H9 (cell line): Measurements from ENCODE around the gene CCR2. TPM values are rescaled to one million over a fixed set of nuclear protein-coding genes. Genes with fewer than 3 reads are reported as not detected.
A peak's percentile ranks its signal among the peaks of the same experiment; 100 is the strongest.

Experiments
- DNase-seq: peaks from one replicate; pipeline ENCODE4 v3.0.0-alpha.2; 2017
- H2AFZ ChIP-seq: one replicate; pipeline ENCODE4 v1.6.1; 2013; ENCODE audit warnings: mild to moderate bottlenecking, low read length, control low read depth, moderate library complexity
- H2AK5ac ChIP-seq: 2 replicates; pipeline ENCODE4 v1.6.1; 2013; ENCODE audit warnings: low read length, control low read depth, mixed read lengths; ENCODE audit not compliant: insufficient read length
- H2BK120ac ChIP-seq: one replicate; pipeline ENCODE4 v1.6.1; 2013; ENCODE audit warnings: low read depth, mild to moderate bottlenecking, low read length, control low read depth, inconsistent platforms; ENCODE audit not compliant: poor library complexity, severe bottlenecking
- H2BK12ac ChIP-seq: 2 replicates; pipeline ENCODE4 v1.6.1; 2013; ENCODE audit warnings: low read length, control low read depth, mixed read lengths, low read depth; ENCODE audit not compliant: insufficient read length
- H2BK15ac ChIP-seq: 2 replicates; pipeline ENCODE4 v1.6.1; 2013; ENCODE audit warnings: low read depth, low read length, control low read depth
- H2BK20ac ChIP-seq: one replicate; pipeline ENCODE4 v1.6.1; 2013; ENCODE audit warnings: low read depth, mild to moderate bottlenecking, low read length, control low read depth, inconsistent platforms; ENCODE audit not compliant: poor library complexity, severe bottlenecking
- H2BK5ac ChIP-seq: 2 replicates; pipeline ENCODE4 v1.6.1; 2013; ENCODE audit warnings: low read length, control low read depth, mixed read lengths; ENCODE audit not compliant: insufficient read length
- H3K14ac ChIP-seq: 2 replicates; pipeline ENCODE4 v1.6.1; 2013; ENCODE audit warnings: low read length, control low read depth; ENCODE audit not compliant: insufficient read depth
- H3K18ac ChIP-seq: 2 replicates; pipeline ENCODE4 v1.6.1; 2013; ENCODE audit warnings: low read depth, mild to moderate bottlenecking, mixed read lengths, low read length, control low read depth; ENCODE audit not compliant: insufficient read length
- H3K23ac ChIP-seq: 2 replicates; pipeline ENCODE4 v1.6.1; 2013; ENCODE audit warnings: low read length, control low read depth, mixed read lengths, low read depth; ENCODE audit not compliant: insufficient read length
- H3K23me2 ChIP-seq: 2 replicates; pipeline ENCODE4 v1.6.1; 2013; ENCODE audit warnings: low read depth, mild to moderate bottlenecking, mixed read lengths, low read length, control low read depth; ENCODE audit not compliant: insufficient read length, poor library complexity, severe bottlenecking
- H3K27ac ChIP-seq: 2 replicates; pipeline ENCODE4 v1.5.1; 2013; ENCODE audit warnings: low read length, control low read depth, mixed read lengths, low read depth; ENCODE audit not compliant: insufficient read length
- H3K27me3 ChIP-seq: 2 replicates; pipeline ENCODE4 v1.6.1; 2013; ENCODE audit warnings: low read length, control low read depth, inconsistent platforms; ENCODE audit not compliant: insufficient read depth
- H3K4ac ChIP-seq: 2 replicates; pipeline ENCODE4 v1.6.1; 2013; ENCODE audit warnings: low read depth, mild to moderate bottlenecking, control low read depth, inconsistent platforms, low read length, moderate library complexity
- H3K4me1 ChIP-seq: 2 replicates; pipeline ENCODE4 v1.6.1; 2013; ENCODE audit warnings: low read length, control low read depth, inconsistent platforms; ENCODE audit not compliant: insufficient read depth
- H3K4me2 ChIP-seq: 2 replicates; pipeline ENCODE4 v1.6.1; 2013; ENCODE audit warnings: low read length, control low read depth, mixed read lengths; ENCODE audit not compliant: insufficient read length, insufficient read depth
- H3K56ac ChIP-seq: 2 replicates; pipeline ENCODE4 v1.6.1; 2013; ENCODE audit warnings: low read depth, mild to moderate bottlenecking, mixed read lengths, low read length, control low read depth; ENCODE audit not compliant: insufficient read length
- H3K79me1 ChIP-seq: 2 replicates; pipeline ENCODE4 v1.6.1; 2013; ENCODE audit warnings: low read depth, mild to moderate bottlenecking, moderate library complexity, low read length, control low read depth, inconsistent platforms; ENCODE audit not compliant: insufficient read depth, poor library complexity, severe bottlenecking
- H3K79me2 ChIP-seq: 2 replicates; pipeline ENCODE4 v1.6.1; 2013; ENCODE audit warnings: low read length, control low read depth, inconsistent platforms; ENCODE audit not compliant: insufficient read depth
- H3K9ac ChIP-seq: 2 replicates; pipeline ENCODE4 v1.6.1; 2013; ENCODE audit warnings: low read length, control low read depth, mixed read lengths; ENCODE audit not compliant: insufficient read length; ENCODE audit errors: extremely low read depth
- H3K9me3 ChIP-seq: one replicate; pipeline ENCODE4 v1.6.1; 2013; ENCODE audit warnings: low read depth, low read length, inconsistent platforms; ENCODE audit not compliant: control insufficient read depth
- H3T11ph ChIP-seq: one replicate; pipeline ENCODE4 v1.6.1; 2013; ENCODE audit warnings: mild to moderate bottlenecking, low read length, control low read depth, inconsistent platforms
- H4K20me1 ChIP-seq: one replicate; pipeline ENCODE4 v1.6.1; 2013; ENCODE audit not compliant: control insufficient read depth, insufficient read length, insufficient read depth
- H4K5ac ChIP-seq: 2 replicates; pipeline ENCODE4 v1.6.1; 2013; ENCODE audit warnings: low read depth, mild to moderate bottlenecking, mixed read lengths, low read length, control low read depth; ENCODE audit not compliant: insufficient read length
- H4K8ac ChIP-seq: replicated peaks from 2 replicates; pipeline ENCODE4 v1.6.1; 2013; ENCODE audit warnings: low read length, control low read depth, mixed read lengths, low read depth; ENCODE audit not compliant: insufficient read length
- H4K91ac ChIP-seq: 2 replicates; pipeline ENCODE4 v1.6.1; 2013; ENCODE audit warnings: low read depth, mild to moderate bottlenecking, moderate library complexity, mixed read lengths, low read length, control low read depth; ENCODE audit not compliant: insufficient read length
- H3K27ac Mint-ChIP-seq, 3 experiments: 2 replicates in 2 of 3; 3 replicates in 1 of 3; pipeline ENCODE4 v1.8.0; 2020 to 2021; ENCODE audit warnings: mixed read lengths in 3 of 3, mild to moderate bottlenecking in 1 of 3, moderate library complexity in 1 of 3
- H3K27me3 Mint-ChIP-seq: 2 replicates; pipeline ENCODE4 v1.8.0; 2021; ENCODE audit warnings: low read depth, mild to moderate bottlenecking, moderate library complexity, mixed read lengths
- H3K36me3 Mint-ChIP-seq, 3 experiments: 2 replicates in 2 of 3; 3 replicates in 1 of 3; pipeline ENCODE4 v1.8.0; 2020 to 2021; ENCODE audit warnings: low read depth in 3 of 3, mixed read lengths in 3 of 3; ENCODE audit not compliant: insufficient read depth in 1 of 3
- H3K4me1 Mint-ChIP-seq, 2 experiments: 2 replicates each; pipeline ENCODE4 v1.8.0; 2020; ENCODE audit warnings: mixed read lengths in 2 of 2
- H3K4me3 Mint-ChIP-seq, 2 experiments: 2 replicates in 1 of 2; 3 replicates in 1 of 2; pipeline ENCODE4 v1.8.0; 2020 to 2021; ENCODE audit warnings: mild to moderate bottlenecking in 2 of 2, mixed read lengths in 2 of 2, moderate library complexity in 1 of 2
- H3K9me3 Mint-ChIP-seq, 2 experiments: 2 replicates in 1 of 2; 3 replicates in 1 of 2; pipeline ENCODE4 v1.8.0; 2020; ENCODE audit warnings: mild to moderate bottlenecking in 2 of 2, mixed read lengths in 2 of 2, moderate library complexity in 1 of 2
- CTCF ChIP-seq: fragments of 200-600 bp; sonication (generic); conservative IDR thresholded peaks from 3 replicates; pipeline ENCODE4 v1.8.0; 2021; ENCODE audit warnings: antibody characterized with exemption, mild to moderate bottlenecking
- WGBS: extraction: QIAGEN DNeasy Blood & Tissue Kit; methylation state at CpG from one replicate; pipeline ENCODE4 v1.1.7; 2013; ENCODE audit warnings: missing lambda C conversion rate, low lambda C conversion rate, mixed read lengths; ENCODE audit not compliant: insufficient read length; ENCODE audit errors: extremely low coverage; 5-methylcytosine and 5-hydroxymethylcytosine counted together
- total RNA-seq: library from RNA; stranded (reverse); gene quantifications from 2 replicates; pipeline ENCODE4 v1.2.1, GENCODE V29; 2021

CCR2 gene
- total RNA-seq, 1 experiment from 2014 or later = not detected

GRCh38 chr3:46409739-46410489 lies 56.0 kb downstream of the CCR2 start:
- Histone ChIP-seq H3T11ph (no peak overlapping the region), H2BK20ac (no peak overlapping the region), H3K14ac (no peak overlapping the region), H3K23ac (no peak overlapping the region), H4K5ac (no peak overlapping the region), H3K27ac (no peak overlapping the region), H4K20me1 (no peaks in the 10 kb centered on the region), H3K4ac (no peak overlapping the region), H2BK5ac (no peak overlapping the region), H2AK5ac (no peak overlapping the region), H3K79me1 (no peaks in the 10 kb centered on the region), H3K18ac (peak overlapping the region; percentile 37), H2AFZ (no peak overlapping the region), H4K91ac (no peak overlapping the region), H3K27me3 (no peaks in the 10 kb centered on the region), H4K8ac (no peak overlapping the region), H3K4me2 (no peak overlapping the region), H3K9ac (no peak overlapping the region), H2BK120ac (no peak overlapping the region), H3K4me1 (no peaks in the 10 kb centered on the region), H3K9me3 (no peaks in the 10 kb centered on the region), H3K79me2 (no peaks in the 10 kb centered on the region), H2BK15ac (no peak overlapping the region), H3K56ac (no peak overlapping the region), H2BK12ac (no peak overlapping the region), H3K23me2 (no peaks in the 10 kb centered on the region)
- Mint-ChIP-seq H3K4me1 (peaks cover 2 to 5% of the 10 kb centered on the region in 2 experiments; a peak in 2 of 4 replicates), H3K27ac (peak overlapping the region in 1 of 3 experiments; percentile 15; a peak in 1 of 7 replicates), H3K9me3 (no peaks in the 10 kb centered on the region; a peak in 1 of 5 replicates), H3K4me3 (no peak overlapping the region), H3K36me3 (no peaks in the 10 kb centered on the region), H3K27me3 (no peaks in the 10 kb centered on the region; the same call in 1 of the 2 replicates)
- no CpG with 5 or more reads among the region's 9 CpGs for WGBS
- DNase-seq = no peak
- TF ChIP-seq CTCF = no peak

Other genes starting within 250 kb of the CCR2 start
- gene CCR1, start 145.8 kb upstream of the CCR2 start, total RNA-seq = not detected in 2 replicates
- gene CCR3, start 111.7 kb upstream of the CCR2 start, total RNA-seq = not detected in 2 replicates
- not detected in 2 replicates for gene CCR5, start 16.8 kb downstream of the CCR2 start, total RNA-seq
- not detected in 2 replicates for gene CCRL2, start 53.1 kb downstream of the CCR2 start, total RNA-seq
- gene LTF, start 110.8 kb downstream of the CCR2 start, total RNA-seq = not detected in 2 replicates
- not detected in 2 replicates for gene RTP3, start 143.9 kb downstream of the CCR2 start, total RNA-seq
- gene LRRC2, start 212.2 kb downstream of the CCR2 start, total RNA-seq = 2.6 and 3.4 TPM in 2 replicates